Fibroblast of mammary gland (primary cell): ENCODE measurements around the gene TMEM214.
A peak's percentile ranks its signal among the peaks of the same experiment; 100 is the strongest.

ENCODE experiments used
- DNase-seq: peaks from one replicate; pipeline ENCODE4 v3.0.0-alpha.2; 2010; ENCODE audit warnings: low read depth
- H3K4me3 ChIP-seq: 2 replicates; pipeline ENCODE4 v1.5.1; 2011; ENCODE audit warnings: low read depth, mild to moderate bottlenecking, low read length, moderate library complexity; ENCODE audit not compliant: control insufficient read depth
- CTCF ChIP-seq: conservative IDR thresholded peaks from 2 replicates; pipeline ENCODE4 v1.5.1; 2011; ENCODE audit warnings: low read depth, low read length, inconsistent platforms; ENCODE audit not compliant: control insufficient read depth, insufficient read depth

TMEM214 gene

GRCh38 chr2:27009083-27009482, 23.7 kb upstream of the TMEM214 start:
- TF ChIP-seq CTCF, result no peak
- DNase-seq, result no peak
- H3K4me3 ChIP-seq, result no peak overlapping the region

GRCh38 chr2:27009716-27010115, 23.0 kb upstream of the TMEM214 start:
- H3K4me3 ChIP-seq, result no peak overlapping the region
- no peak for DNase-seq
- TF ChIP-seq CTCF, result no peak

- no peak for TF ChIP-seq CTCF
- H3K4me3 ChIP-seq, result no peak overlapping the region
- DNase-seq, result no peak
Observed at GRCh38 chr2:27010139-27010538, 22.6 kb upstream of the TMEM214 start.

GRCh38 chr2:27013738-27014137, 19.0 kb upstream of the TMEM214 start:
- no peak for TF ChIP-seq CTCF
- no peak overlapping the region for H3K4me3 ChIP-seq
- DNase-seq, result no peak

GRCh38 chr2:27014771-27015433, 17.9 kb upstream of the TMEM214 start:
- TF ChIP-seq CTCF, result no peak
- no peak for DNase-seq
- no peak overlapping the region for H3K4me3 ChIP-seq

GRCh38 chr2:27016801-27017325, 15.9 kb upstream of the TMEM214 start:
- peak; percentile 76 for DNase-seq
- peak; percentile 74 for TF ChIP-seq CTCF

GRCh38 chr2:27018142-27018541, 14.6 kb upstream of the TMEM214 start:
- no peak for TF ChIP-seq CTCF
- no peak for DNase-seq
- H3K4me3 ChIP-seq, result no peak overlapping the region

More at GRCh38 chr2:27016801-27017325, 15.9 kb upstream of the TMEM214 start:
- no peak overlapping the region for H3K4me3 ChIP-seq
